Erythroblast (primary cell): ENCODE data around the gene NEGR1.

Source experiments
- DNase-seq, 2 experiments: peaks; one replicate each; lab custom pipeline; 2025; lab: John Stamatoyannopoulos, UW
- GATA1 ChIP-seq: IDR thresholded peaks from 2 replicates; pipeline ENCODE4 v1.6.1; 2011; ENCODE audit warnings: low read depth, mild to moderate bottlenecking, control low read depth, low read length, moderate library complexity
- POLR2A ChIP-seq: IDR thresholded peaks from 2 replicates; pipeline ENCODE4 v1.6.1; 2011; ENCODE audit warnings: mild to moderate bottlenecking, low read length

Gene NEGR1

DNA sequence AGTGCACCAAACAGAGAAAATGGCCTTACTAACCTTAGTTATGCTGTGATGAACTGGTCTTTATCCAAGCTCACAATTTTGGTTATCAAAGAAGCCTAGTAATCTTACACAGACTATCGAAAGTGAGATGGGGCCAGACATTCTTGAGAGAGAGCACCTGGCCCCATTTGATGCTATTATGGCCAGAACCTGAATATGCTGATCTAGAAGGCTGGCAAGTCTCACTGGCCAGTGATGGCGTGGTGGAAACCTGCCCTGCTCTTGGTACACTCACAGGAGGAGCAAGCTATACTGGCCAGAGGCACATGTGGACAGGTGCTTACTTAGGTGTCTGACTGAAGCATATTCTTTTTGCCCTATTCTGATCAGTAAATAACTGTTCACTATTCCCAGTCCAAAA lies 843.7 kb downstream of the NEGR1 start:
- no peak for DNase-seq
- TF ChIP-seq POLR2A (no peak), GATA1 (no peak)

DNA sequence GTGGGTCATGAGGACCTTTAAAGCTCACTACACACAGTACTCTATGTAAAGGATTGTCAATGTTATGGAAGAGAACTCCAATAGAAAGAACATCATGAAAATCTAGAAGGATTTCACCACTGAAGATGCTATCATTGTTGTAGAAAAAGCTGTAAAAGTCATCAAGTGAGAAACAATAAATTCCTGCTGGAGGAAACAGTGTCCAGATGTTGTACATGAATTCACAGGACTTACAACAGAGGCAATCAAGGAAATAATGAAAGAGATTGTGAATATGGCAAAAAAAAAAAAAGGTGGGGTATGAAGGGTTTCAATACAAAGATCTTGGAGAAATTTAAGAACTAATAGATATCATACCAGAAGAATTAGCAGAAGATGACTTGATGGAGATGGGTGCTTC lies 846.4 kb downstream of the NEGR1 start:
- no peak for DNase-seq
- TF ChIP-seq GATA1 (no peak), POLR2A (no peak)

DNA sequence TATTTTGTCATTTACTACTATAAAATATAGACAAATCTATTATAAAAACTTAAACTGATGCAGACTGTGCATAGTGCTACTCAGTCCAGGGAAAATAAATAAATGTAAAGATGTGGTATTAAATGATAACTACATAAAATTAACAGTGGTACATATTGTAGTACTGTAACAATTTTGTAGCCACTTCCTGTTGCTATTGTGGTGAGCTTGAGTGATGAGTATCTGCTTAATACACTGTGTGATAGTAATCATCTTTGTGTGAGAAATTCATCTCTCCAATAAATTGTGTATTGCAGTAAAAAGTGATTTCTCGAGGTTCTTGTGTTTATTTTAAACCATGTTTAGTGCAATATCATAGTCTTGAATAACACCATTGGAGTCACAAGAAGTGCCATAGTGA lies 848.1 kb downstream of the NEGR1 start:
- TF ChIP-seq GATA1 (no peak), POLR2A (no peak)
- DNase-seq: no peak

DNA sequence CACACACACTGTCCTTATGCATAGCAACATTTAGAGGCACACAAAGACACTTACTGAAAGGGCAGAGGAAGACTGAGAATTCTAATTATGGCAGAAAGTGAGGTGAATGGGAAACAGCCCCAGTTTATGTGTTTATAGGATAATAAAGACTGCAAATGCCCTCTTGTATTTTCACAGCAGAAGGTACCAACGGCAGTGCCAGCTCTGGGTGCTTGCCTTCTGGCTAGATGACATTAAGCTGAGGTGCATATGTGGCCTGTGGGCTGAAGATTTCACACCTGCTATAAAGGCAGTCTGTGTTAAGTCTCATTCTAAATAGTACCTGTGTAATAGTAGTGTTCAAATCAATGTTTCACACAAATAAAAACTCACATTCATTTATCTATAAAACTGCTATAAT lies 854.3 kb downstream of the NEGR1 start:
- TF ChIP-seq GATA1 (no peak), POLR2A (no peak)
- DNase-seq: no peak

DNA sequence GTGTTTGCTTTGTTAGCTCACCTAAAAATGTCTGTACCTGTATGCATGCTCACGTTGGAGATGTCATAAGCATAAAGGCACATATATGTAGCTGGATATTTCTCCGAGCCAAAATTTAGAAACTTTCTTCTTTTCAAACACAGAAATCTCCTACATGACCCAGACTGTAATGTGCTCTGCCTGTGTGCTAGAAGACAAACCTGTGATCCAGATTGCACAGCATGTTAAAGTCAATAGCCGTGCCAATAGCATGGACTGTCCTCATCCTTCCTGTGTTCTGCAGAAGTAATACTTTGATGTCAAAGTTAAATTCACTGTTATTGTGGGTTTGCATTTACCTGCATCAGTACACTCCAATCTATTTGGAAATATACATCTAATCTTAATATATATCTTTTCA lies 855.3 kb downstream of the NEGR1 start:
- no peak for DNase-seq
- TF ChIP-seq POLR2A: no peak
- no peak for TF ChIP-seq GATA1

DNA sequence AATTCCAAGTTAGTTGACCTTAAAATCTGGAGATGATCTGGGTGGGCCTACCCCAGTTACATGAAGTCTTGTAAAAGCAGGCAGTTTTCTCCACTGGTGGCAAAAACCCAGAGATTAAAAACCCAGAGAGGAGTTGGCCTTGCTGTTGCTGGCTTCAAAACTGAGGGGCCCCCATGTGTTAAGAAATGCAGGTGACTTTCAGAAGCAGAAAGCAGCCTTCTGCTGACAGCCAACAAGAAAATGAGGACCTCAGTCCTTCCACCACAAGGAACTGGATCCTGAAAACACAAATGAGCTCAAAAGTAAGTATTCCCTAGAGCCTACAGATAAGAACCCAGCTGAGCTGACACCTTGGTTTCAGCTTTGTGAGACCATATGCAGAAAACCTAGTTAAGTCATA lies 857.8 kb downstream of the NEGR1 start:
- no peak for DNase-seq
- no peak for TF ChIP-seq POLR2A
- no peak for TF ChIP-seq GATA1

DNA sequence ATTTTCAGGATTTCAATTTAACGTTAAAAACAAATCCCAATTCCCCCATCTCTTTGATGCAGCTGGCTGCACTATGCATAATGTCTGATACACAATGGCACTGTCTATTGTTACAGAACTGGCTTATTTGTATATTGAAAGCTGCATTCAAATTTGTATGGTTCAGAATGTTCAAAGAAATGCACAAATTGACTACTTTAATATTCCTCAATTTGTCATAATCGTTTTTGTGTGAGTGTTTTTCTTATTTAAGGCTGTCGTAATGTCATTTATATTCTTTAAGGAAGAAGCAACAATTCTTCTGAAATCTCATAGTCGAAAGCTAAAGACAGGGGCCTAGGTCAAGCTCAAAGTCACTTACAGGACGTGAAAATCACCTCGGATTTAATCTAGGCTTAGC lies 860.1 kb downstream of the NEGR1 start:
- no peak for TF ChIP-seq GATA1
- TF ChIP-seq POLR2A: no peak
- no peak for DNase-seq

DNA sequence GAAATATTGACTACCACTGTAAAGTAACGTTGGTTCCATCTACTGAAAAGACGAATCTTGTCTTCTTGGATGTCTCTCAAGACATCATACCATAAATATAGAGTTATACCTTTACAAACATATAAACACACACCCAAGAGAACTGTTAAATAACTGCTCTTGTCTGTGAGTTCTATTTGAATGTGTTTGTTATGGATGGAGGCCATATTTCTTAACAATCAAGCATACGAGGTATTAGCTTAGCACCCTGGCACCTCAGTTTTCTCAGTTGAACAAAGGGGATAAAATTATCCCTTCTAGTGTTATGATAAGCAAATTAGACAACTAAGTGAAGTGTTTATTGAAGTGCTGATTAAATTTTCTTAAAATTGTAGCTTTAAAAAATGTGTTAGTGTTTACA lies 864.9 kb downstream of the NEGR1 start:
- no peak for TF ChIP-seq POLR2A
- no peak for TF ChIP-seq GATA1
- no peak for DNase-seq

DNA sequence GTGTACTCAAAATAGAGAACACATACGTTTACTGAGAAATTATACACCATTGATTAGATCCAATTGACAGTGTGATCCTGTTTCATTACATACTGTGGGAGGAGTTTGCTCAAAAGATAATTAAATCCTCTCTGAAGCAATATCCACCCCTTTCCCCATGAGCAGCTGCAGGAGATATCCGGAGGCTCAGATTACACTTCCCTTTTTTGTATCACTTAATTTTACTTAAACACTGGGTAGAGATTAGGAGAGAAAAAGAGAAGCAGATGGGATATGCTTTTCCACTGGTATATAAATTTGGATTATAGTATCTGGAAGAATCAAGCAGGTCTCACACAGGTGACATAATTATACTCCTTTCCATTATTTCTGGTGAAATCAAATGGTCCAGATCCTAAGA lies 868.2 kb downstream of the NEGR1 start:
- DNase-seq: no peak
- TF ChIP-seq POLR2A (no peak), GATA1 (no peak)

DNA sequence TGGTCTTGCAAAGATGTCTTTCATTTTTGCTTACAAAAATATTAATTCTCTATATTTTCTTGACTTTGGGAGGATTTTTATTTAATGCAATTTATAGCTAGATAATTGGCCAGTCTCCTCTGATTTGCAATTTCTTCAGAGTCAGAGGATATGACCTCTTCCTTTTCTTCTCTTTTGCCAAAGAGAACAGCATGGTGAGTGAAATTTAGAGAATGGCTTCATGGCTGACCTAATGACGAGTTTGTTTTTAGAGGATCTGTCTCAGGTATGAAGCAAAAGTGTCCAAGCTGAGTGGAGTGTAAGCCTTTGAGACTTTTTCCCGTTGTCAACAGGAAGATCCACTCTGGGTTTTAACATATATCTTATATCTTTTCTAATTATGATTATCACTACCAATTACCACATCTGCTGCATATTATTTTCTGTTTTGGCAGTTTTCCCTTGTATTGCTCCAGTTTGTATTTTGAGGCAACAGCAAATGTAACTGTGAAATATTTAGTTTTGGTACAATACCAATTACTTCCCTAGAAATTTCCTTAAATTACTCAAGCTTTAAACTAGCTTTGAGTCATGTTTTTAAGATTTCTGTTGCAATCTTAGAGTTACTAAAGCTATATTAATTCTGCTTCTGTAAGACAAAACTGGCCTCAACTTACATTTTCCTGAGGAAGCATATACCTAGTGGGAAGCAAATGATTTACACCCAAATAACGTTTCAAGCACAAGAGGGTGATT lies 868.7 kb downstream of the NEGR1 start:
- DNase-seq: no peak
- TF ChIP-seq POLR2A (no peak), GATA1 (no peak)

DNA sequence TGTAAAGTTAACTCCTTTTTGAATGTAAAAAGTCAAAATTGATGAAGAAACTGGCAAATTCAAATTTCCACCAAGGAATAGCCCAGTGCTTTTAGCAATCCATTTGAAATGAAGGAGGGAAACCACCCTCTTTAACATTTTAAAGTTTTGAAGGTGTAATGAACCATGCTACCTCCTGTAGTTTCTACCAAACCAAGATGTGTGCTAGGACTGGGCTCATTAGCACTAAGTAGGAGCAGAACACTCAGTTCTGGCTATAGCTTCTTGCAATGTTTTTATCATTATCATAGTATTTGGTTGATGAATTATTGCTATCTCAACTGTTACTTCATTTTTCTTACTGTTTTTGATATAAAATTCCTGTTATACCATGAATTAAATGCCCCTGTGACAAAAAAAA lies 882.3 kb downstream of the NEGR1 start:
- no peak for DNase-seq
- TF ChIP-seq POLR2A (no peak), GATA1 (no peak)

DNA sequence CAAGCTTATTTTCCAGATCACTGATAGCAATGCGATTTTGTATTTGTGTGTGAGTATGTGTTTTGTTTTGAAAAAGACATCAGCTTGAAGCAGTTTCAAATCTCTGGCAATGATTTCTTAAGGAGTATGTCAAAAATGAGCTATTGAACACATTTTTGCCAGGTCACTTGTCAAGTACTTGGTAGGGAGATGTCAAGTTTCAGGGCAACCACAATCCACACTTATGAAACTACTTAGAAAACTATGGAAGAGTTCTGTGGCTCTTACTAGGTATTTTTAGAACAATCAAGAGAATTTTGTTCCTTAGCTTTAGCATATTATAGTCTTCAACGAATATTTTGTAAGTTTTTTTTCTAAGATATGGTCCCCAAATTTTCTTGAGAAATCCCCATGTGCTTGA lies 882.7 kb downstream of the NEGR1 start:
- TF ChIP-seq GATA1 (no peak), POLR2A (no peak)
- no peak for DNase-seq

DNA sequence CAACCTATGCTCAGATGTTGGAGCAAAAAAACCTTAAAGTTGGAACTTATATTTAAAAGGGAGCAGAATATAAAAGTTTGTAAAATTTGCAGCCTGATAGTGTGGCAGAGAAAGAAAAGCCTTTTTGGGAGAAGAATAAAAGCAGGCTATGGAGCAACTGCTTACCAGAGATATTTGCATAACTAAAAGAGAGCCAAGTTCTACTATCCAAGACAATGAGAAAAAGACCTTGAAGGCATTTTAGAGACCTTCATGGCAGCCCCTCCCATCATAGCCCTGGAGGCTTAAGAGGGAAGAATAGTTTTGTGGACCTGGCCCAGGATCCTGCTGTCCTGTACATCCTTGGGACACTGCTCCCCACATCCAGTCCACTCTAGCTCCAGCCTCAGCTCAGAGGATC lies 889.0 kb downstream of the NEGR1 start:
- TF ChIP-seq POLR2A (no peak), GATA1 (no peak)
- DNase-seq: no peak

DNA sequence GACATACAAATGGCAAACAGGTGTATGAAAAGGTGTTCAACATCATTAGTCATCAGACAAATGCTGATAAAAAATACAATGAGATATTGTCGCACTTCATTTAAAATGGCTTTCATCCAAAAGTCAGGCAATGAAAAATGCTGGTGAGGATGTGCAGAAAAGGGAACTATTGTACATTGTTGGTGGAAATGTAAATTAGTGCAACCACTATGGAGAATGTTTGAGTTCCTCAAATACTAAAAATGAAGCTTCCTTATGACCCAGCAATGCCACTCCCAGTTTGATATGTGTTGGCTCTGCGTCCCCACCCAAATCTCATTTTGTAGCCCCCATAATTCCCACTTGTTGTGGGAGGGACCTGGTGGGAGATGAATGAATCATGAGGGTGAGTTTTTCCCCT lies 891.8 kb downstream of the NEGR1 start:
- no peak for TF ChIP-seq GATA1
- TF ChIP-seq POLR2A: no peak
- DNase-seq: no peak

DNA sequence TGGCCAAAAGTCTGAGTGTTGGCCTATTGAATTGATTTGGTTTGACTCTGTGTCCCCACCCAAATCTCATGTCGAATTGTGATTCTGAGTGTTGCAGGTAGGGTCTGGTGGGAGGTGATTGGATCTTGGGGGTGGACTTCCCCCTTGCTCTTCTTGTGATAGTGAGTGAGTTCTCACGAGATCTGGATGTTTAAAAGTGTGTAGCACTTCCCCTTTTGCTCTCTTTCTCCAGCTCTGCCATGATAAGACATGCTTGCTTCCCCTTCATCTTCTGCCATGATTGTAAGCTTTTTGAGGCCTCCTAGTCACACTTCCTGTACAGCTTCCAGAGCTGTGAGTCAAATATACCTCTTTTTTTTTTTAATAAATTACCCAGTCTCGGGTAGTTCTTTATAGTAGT lies 904.5 kb downstream of the NEGR1 start:
- TF ChIP-seq POLR2A: no peak

More for the DNA sequence above, 904.5 kb downstream of the NEGR1 start:
- no peak for DNase-seq
